ENCODE measurements around the gene ZFX.

The ZFX gene

GRCh38 chrX:24190500-24191156 is 41.1 kb downstream of the ZFX start:
- in situ Hi-C loops (cut with MboI; ENCODE audit: low pct_unique_long_range_greater_than_20kb, low sequenced_read_pairs, unreplicated experiment): no loop called here
- DNase-seq (ENCODE audit: low spot score): no peak
- no peak for TF ChIP-seq CTCF (IDR thresholded peaks at IDR 0.05; ENCODE audit: extremely low read depth, insufficient read depth, missing control alignments)

GRCh38 chrX:24196509-24196908 is 47.0 kb downstream of the ZFX start:
- TF ChIP-seq CTCF (IDR thresholded peaks at IDR 0.05; ENCODE audit: extremely low read depth, insufficient read depth, missing control alignments): no peak
- in situ Hi-C loops (cut with MboI; ENCODE audit: low pct_unique_long_range_greater_than_20kb, low sequenced_read_pairs, unreplicated experiment): no loop called here

GRCh38 chrX:24198101-24198500 is 48.6 kb downstream of the ZFX start:
- DNase-seq (ENCODE audit: low spot score): no peak
- in situ Hi-C loops (cut with MboI; ENCODE audit: low pct_unique_long_range_greater_than_20kb, low sequenced_read_pairs, unreplicated experiment): no loop called here
- no peak for TF ChIP-seq CTCF (IDR thresholded peaks at IDR 0.05; ENCODE audit: extremely low read depth, insufficient read depth, missing control alignments)

More at GRCh38 chrX:24196509-24196908, 47.0 kb downstream of the ZFX start:
- DNase-seq (ENCODE audit: low spot score): no peak

GRCh38 chrX:24200133-24200532 is 50.6 kb downstream of the ZFX start:
- in situ Hi-C loops (cut with MboI; ENCODE audit: low pct_unique_long_range_greater_than_20kb, low sequenced_read_pairs, unreplicated experiment): no loop called here
- TF ChIP-seq CTCF (IDR thresholded peaks at IDR 0.05; ENCODE audit: extremely low read depth, insufficient read depth, missing control alignments): no peak
- DNase-seq (ENCODE audit: low spot score): no peak

- in situ Hi-C loops (cut with MboI; ENCODE audit: low pct_unique_long_range_greater_than_20kb, low sequenced_read_pairs, unreplicated experiment): no loop called here
- no peak for DNase-seq (ENCODE audit: low spot score)
- TF ChIP-seq CTCF (IDR thresholded peaks at IDR 0.05; ENCODE audit: extremely low read depth, insufficient read depth, missing control alignments): no peak
These were observed 51.7 kb downstream of the ZFX start for GRCh38 chrX:24201216-24201615.

GRCh38 chrX:24202465-24203031 is 53.0 kb downstream of the ZFX start:
- in situ Hi-C loops (cut with MboI; ENCODE audit: low pct_unique_long_range_greater_than_20kb, low sequenced_read_pairs, unreplicated experiment): no loop called here
- TF ChIP-seq CTCF (IDR thresholded peaks at IDR 0.05; ENCODE audit: extremely low read depth, insufficient read depth, missing control alignments): no peak
- no peak for DNase-seq (ENCODE audit: low spot score)

Data from GM13977 (cell line).